Measurements from ENCODE around the gene CSNK2A1. TPM values are rescaled to one million over a fixed set of nuclear protein-coding genes. Genes with fewer than 3 reads are reported as not detected.

The CSNK2A1 gene
- total and polyA plus RNA-seq, 4 donors: 17.0 to 60.3 (median 39.7) TPM

- TF ChIP-seq, protein P1, sequence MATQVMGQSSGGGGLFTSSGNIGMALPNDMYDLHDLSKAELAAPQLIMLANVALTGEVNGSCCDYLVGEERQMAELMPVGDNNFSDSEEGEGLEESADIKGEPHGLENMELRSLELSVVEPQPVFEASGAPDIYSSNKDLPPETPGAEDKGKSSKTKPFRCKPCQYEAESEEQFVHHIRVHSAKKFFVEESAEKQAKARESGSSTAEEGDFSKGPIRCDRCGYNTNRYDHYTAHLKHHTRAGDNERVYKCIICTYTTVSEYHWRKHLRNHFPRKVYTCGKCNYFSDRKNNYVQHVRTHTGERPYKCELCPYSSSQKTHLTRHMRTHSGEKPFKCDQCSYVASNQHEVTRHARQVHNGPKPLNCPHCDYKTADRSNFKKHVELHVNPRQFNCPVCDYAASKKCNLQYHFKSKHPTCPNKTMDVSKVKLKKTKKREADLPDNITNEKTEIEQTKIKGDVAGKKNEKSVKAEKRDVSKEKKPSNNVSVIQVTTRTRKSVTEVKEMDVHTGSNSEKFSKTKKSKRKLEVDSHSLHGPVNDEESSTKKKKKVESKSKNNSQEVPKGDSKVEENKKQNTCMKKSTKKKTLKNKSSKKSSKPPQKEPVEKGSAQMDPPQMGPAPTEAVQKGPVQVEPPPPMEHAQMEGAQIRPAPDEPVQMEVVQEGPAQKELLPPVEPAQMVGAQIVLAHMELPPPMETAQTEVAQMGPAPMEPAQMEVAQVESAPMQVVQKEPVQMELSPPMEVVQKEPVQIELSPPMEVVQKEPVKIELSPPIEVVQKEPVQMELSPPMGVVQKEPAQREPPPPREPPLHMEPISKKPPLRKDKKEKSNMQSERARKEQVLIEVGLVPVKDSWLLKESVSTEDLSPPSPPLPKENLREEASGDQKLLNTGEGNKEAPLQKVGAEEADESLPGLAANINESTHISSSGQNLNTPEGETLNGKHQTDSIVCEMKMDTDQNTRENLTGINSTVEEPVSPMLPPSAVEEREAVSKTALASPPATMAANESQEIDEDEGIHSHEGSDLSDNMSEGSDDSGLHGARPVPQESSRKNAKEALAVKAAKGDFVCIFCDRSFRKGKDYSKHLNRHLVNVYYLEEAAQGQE (IDR thresholded peaks at IDR 0.05): no peak
- no peak for TF ChIP-seq FOXA2 (IDR thresholded peaks at IDR 0.05)
Measured at GRCh38 chr20:592506-592905, 48.9 kb upstream of the CSNK2A1 start (continued).

- DNase-seq (ENCODE audit: low spot score): no peak
- TF ChIP-seq NR2F2 (IDR thresholded peaks at IDR 0.05) (no peak), MAX (IDR thresholded peaks at IDR 0.05) (no peak), TAF1 (conservative IDR thresholded peaks at IDR 0.05) (no peak), FOXA1 (IDR thresholded peaks at IDR 0.05) (no peak), HNF4A (conservative IDR thresholded peaks at IDR 0.05) (no peak), FOXA2 (IDR thresholded peaks at IDR 0.05) (no peak), GABPA (IDR thresholded peaks at IDR 0.05 in 1 of 2, conservative IDR thresholded peaks at IDR 0.05 in 1 of 2) (no peak), YY1 (IDR thresholded peaks at IDR 0.05) (no peak), RAD21 (IDR thresholded peaks at IDR 0.05) (no peak), HNF4G (IDR thresholded peaks at IDR 0.05) (no peak), ZBTB33 (IDR thresholded peaks at IDR 0.05) (no peak), EGR1 (IDR thresholded peaks at IDR 0.05; ENCODE audit: low read depth in 2 of 2) (no peak)
- TF ChIP-seq, protein P1 (IDR thresholded peaks at IDR 0.05): no peak
- TF ChIP-seq, protein P2, sequence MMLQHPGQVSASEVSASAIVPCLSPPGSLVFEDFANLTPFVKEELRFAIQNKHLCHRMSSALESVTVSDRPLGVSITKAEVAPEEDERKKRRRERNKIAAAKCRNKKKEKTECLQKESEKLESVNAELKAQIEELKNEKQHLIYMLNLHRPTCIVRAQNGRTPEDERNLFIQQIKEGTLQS (IDR thresholded peaks at IDR 0.05): no peak
- WGBS: 75% methylated on average over 5 of the region's 5 CpGs
- Histone ChIP-seq H3K27ac (ENCODE audit: low read depth in 1 of 2, low read length in 2 of 2) (no peak overlapping the region), H3K9me3 (ENCODE audit: control insufficient read depth in 4 of 4, low read length in 3 of 4) (no peaks in the 10 kb centered on the region), H3K36me3 (ENCODE audit: control insufficient read depth in 4 of 4, insufficient read depth in 3 of 4, low read depth in 1 of 4, low read length in 3 of 4) (no peaks in the 10 kb centered on the region), H3K9ac (ENCODE audit: low read depth in 1 of 2, low read length in 2 of 2) (no peak overlapping the region), H3K27me3 (ENCODE audit: control insufficient read depth in 4 of 4, insufficient read depth in 4 of 4, low read length in 3 of 4) (no peaks in the 10 kb centered on the region), H3K4me1 (ENCODE audit: control insufficient read depth in 4 of 4, insufficient read depth in 4 of 4, low read length in 3 of 4) (no peaks in the 10 kb centered on the region), H3K4me3 (ENCODE audit: low read depth in 1 of 3, low read length in 3 of 3) (no peak overlapping the region)
Measured at GRCh38 chr20:591941-592340, 48.4 kb upstream of the CSNK2A1 start.
